SK-N-SH (cell line): ENCODE measurements around the gene GRK3. TPM values are rescaled to one million over a fixed set of nuclear protein-coding genes. Genes with fewer than 3 reads are reported as not detected.

ENCODE experiments used
- CTCF ChIA-PET: fragments of 300-600, 350-600 bp; formaldehyde crosslinking; extraction: SDS; loops from one replicate; lab custom pipeline; 2021; lab: Yijun Ruan, JAX
- POLR2A ChIA-PET: fragments of 350-600 bp; sonication (Branson Sonifier 250); formaldehyde crosslinking; extraction: SDS; loops from one replicate; lab custom pipeline; 2020; ENCODE audit warnings: antibody characterized with exemption, inconsistent platforms; lab: Yijun Ruan, JAX
- DNase-seq: peaks from one replicate; pipeline ENCODE4 v3.0.0; 2012
- H2AFZ ChIP-seq: fragments of 200-600 bp; sonication (generic); 2 replicates; pipeline ENCODE4 v1.8.1; 2016; ENCODE audit warnings: antibody characterized with exemption, mild to moderate bottlenecking, low read depth
- H3F3A ChIP-seq: fragments of 200-600 bp; sonication (generic); replicated peaks from 2 replicates; pipeline ENCODE3; 2016; ENCODE audit warnings: antibody characterized with exemption, mild to moderate bottlenecking; ENCODE audit not compliant: insufficient read depth
- H3K27ac ChIP-seq, 2 experiments: fragments of 200-500 bp in 1 of 2; fragments of 200-600 bp in 1 of 2; sonication (Bioruptor generic) in 1 of 2; sonication (generic), shearing (Covaris generic) in 1 of 2; 2 replicates each; pipeline versions ENCODE4 v1.5.1 to v1.6.1; 2014 to 2016; ENCODE audit warnings: low read depth in 2 of 2, inconsistent platforms in 1 of 2, low read length in 1 of 2, mild to moderate bottlenecking in 1 of 2, mixed read lengths in 1 of 2
- H3K27me3 ChIP-seq: fragments of 200-600 bp; sonication (generic), shearing (Covaris generic); 2 replicates; pipeline ENCODE4 v1.6.1; 2016; ENCODE audit warnings: mixed run types; ENCODE audit not compliant: insufficient read depth
- H3K36me3 ChIP-seq, 2 experiments: fragments of 200-500 bp in 1 of 2; fragments of 200-600 bp in 1 of 2; sonication (Bioruptor generic) in 1 of 2; sonication (generic) in 1 of 2; replicated peaks in 1 of 2; 2 replicates each; pipeline versions ENCODE3 to v1.5.1; 2014 to 2016; ENCODE audit warnings: low read length in 1 of 2, mild to moderate bottlenecking in 1 of 2; ENCODE audit not compliant: insufficient read depth in 2 of 2, control insufficient read depth in 1 of 2
- H3K4me1 ChIP-seq, 2 experiments: fragments of 200-500 bp in 1 of 2; fragments of 200-600 bp in 1 of 2; sonication (Bioruptor generic) in 1 of 2; sonication (generic), shearing (Covaris generic) in 1 of 2; 2 replicates each; pipeline versions ENCODE4 v1.5.1 to v1.6.1; 2014 to 2016; ENCODE audit warnings: low read depth in 1 of 2, low read length in 1 of 2, mixed run types in 1 of 2; ENCODE audit not compliant: insufficient read depth in 2 of 2, control insufficient read depth in 1 of 2
- H3K4me2 ChIP-seq: fragments of 200-600 bp; sonication (generic), shearing (Covaris generic); 2 replicates; pipeline ENCODE4 v1.6.1; 2017; ENCODE audit warnings: mixed run types
- H3K4me3 ChIP-seq, 2 experiments: fragments of 200-500 bp in 1 of 2; fragments of 200-600 bp in 1 of 2; sonication (Bioruptor generic) in 1 of 2; sonication (generic), shearing (Covaris generic) in 1 of 2; 2 replicates each; pipeline versions ENCODE4 v1.5.1 to v1.8.1; 2014 to 2016; ENCODE audit warnings: low read depth in 2 of 2, inconsistent platforms in 1 of 2, low read length in 1 of 2, mild to moderate bottlenecking in 1 of 2, mixed read lengths in 1 of 2, moderate library complexity in 1 of 2
- H3K79me2 ChIP-seq: fragments of 200-600 bp; sonication (generic); 2 replicates; pipeline ENCODE4 v1.8.1; 2017; ENCODE audit warnings: mild to moderate bottlenecking; ENCODE audit not compliant: insufficient read depth
- H3K9ac ChIP-seq: fragments of 200-600 bp; sonication (generic); 2 replicates; pipeline ENCODE4 v1.6.1; 2017; ENCODE audit warnings: mixed run types
- H3K9me2 ChIP-seq: fragments of 200-600 bp; sonication (generic); 2 replicates; pipeline ENCODE4 v1.6.1; 2017; ENCODE audit warnings: mixed run types
- H3K9me3 ChIP-seq: fragments of 200-600 bp; sonication (generic); 2 replicates; pipeline ENCODE4 v1.6.1; 2017; ENCODE audit warnings: mixed run types, mild to moderate bottlenecking, moderate library complexity
- H4K20me1 ChIP-seq: fragments of 200-600 bp; sonication (generic); 2 replicates; pipeline ENCODE4 v1.6.1; 2017; ENCODE audit warnings: mild to moderate bottlenecking, mixed run types; ENCODE audit not compliant: insufficient read depth
- CTCF ChIP-seq: fragments of 200-600 bp; sonication (generic); IDR thresholded peaks from 2 replicates; pipeline ENCODE4 v1.6.1; 2017; ENCODE audit warnings: antibody characterized with exemption, mild to moderate bottlenecking, moderate library complexity
- ELF1 ChIP-seq: IDR thresholded peaks from 2 replicates; pipeline ENCODE4 v1.4.0; 2012
- FOSL2 ChIP-seq: IDR thresholded peaks from 2 replicates; pipeline ENCODE4 v1.4.0; 2012; ENCODE audit warnings: low read depth, mild to moderate bottlenecking, moderate library complexity, borderline replicate concordance
- FOXJ3 ChIP-seq: sonication (generic); formaldehyde crosslinking; IDR thresholded peaks from 2 replicates; pipeline ENCODE4 v1.5.1; 2020; ENCODE audit warnings: mild to moderate bottlenecking, missing genetic modification reagents
- GATA2 ChIP-seq: sonication (generic); formaldehyde crosslinking; IDR thresholded peaks from 2 replicates; pipeline ENCODE4 v1.5.0; 2020; ENCODE audit warnings: mild to moderate bottlenecking, missing genetic modification reagents
- IRF3 ChIP-seq: fragments of 150-350 bp; IDR thresholded peaks from 2 replicates; pipeline ENCODE4 v1.6.1; 2016; ENCODE audit warnings: mild to moderate bottlenecking, low read depth, low read length
- JUND ChIP-seq: IDR thresholded peaks from 2 replicates; pipeline ENCODE4 v1.4.0; 2012
- MAX ChIP-seq: IDR thresholded peaks from 2 replicates; pipeline ENCODE4 v1.4.0; 2012; ENCODE audit warnings: low read depth
- MEF2A ChIP-seq: IDR thresholded peaks from 2 replicates; pipeline ENCODE4 v1.4.0; 2012; ENCODE audit warnings: low read depth, borderline replicate concordance
- MXI1 ChIP-seq: IDR thresholded peaks from 2 replicates; pipeline ENCODE4 v1.6.1; 2012; ENCODE audit warnings: mild to moderate bottlenecking, low read depth, low read length, improper control_type of control experiment
- NFIC ChIP-seq: IDR thresholded peaks from 2 replicates; pipeline ENCODE4 v1.4.0; 2012; ENCODE audit warnings: borderline replicate concordance
- NRF1 ChIP-seq: IDR thresholded peaks from 2 replicates; pipeline ENCODE4 v1.6.1; 2012; ENCODE audit warnings: low read depth, mild to moderate bottlenecking, low read length
- PBX3 ChIP-seq: IDR thresholded peaks from 2 replicates; pipeline ENCODE4; 2012
- POLR2AphosphoS5 ChIP-seq: IDR thresholded peaks from 2 replicates; pipeline ENCODE4 v1.6.1; 2012; ENCODE audit warnings: low read depth, low read length
- RAD21 ChIP-seq: IDR thresholded peaks from 2 replicates; pipeline ENCODE4 v1.6.1; 2012; ENCODE audit warnings: mild to moderate bottlenecking, low read length
- RCOR1 ChIP-seq: fragments of 150-350 bp; IDR thresholded peaks from 2 replicates; pipeline ENCODE4 v1.6.1; 2017; ENCODE audit warnings: antibody characterized with exemption, low read length
- SMC3 ChIP-seq: IDR thresholded peaks from 2 replicates; pipeline ENCODE4 v1.6.1; 2012; ENCODE audit warnings: low read depth, low read length, improper control_type of control experiment
- TAF1 ChIP-seq: IDR thresholded peaks from 2 replicates; pipeline ENCODE4 v1.6.1; 2012; ENCODE audit warnings: low read depth, mild to moderate bottlenecking, low read length, moderate library complexity, borderline replicate concordance
- TEAD4 ChIP-seq: IDR thresholded peaks from 2 replicates; pipeline ENCODE4 v1.4.0; 2012; ENCODE audit warnings: mild to moderate bottlenecking, borderline replicate concordance; ENCODE audit not compliant: insufficient read depth
- USF1 ChIP-seq: IDR thresholded peaks from 2 replicates; pipeline ENCODE4 v1.4.0; 2012; ENCODE audit warnings: low read depth, borderline replicate concordance
- WGBS: methylation state at CpG from one replicate; pipeline ENCODE4 v1.1.6; 2017; ENCODE audit warnings: low lambda C conversion rate; 5-methylcytosine and 5-hydroxymethylcytosine counted together
- polyA plus RNA-seq, 3 experiments: library from polyadenylated mRNA; depleted of rRNA; stranded (reverse); fragments of >200 nt; gene quantifications; 2 replicates each; pipeline ENCODE4 v1.2.3, GENCODE V29; 2012

Gene GRK3
- polyA plus RNA-seq, 1 of the 3 experiments (the other 2 are of a cell fraction), result 1.3 TPM

GRCh38 chr22:25542720-25543402, 21.6 kb upstream of the GRK3 start:
- POLR2A ChIA-PET, result no interaction called here
- Histone ChIP-seq H3K36me3 (no peaks in the 10 kb centered on the region), H3K79me2 (no peaks in the 10 kb centered on the region), H4K20me1 (no peaks in the 10 kb centered on the region), H3K27ac (no peak overlapping the region), H3K9me3 (no peaks in the 10 kb centered on the region), H3K9me2 (no peaks in the 10 kb centered on the region), H3K4me2 (no peak overlapping the region), H2AFZ (no peak overlapping the region), H3K9ac (no peak overlapping the region), H3K27me3 (no peaks in the 10 kb centered on the region), H3K4me1 (no peaks in the 10 kb centered on the region; a peak in 2 of 4 replicates), H3K4me3 (no peak overlapping the region), H3F3A (peaks cover 17% of the 10 kb centered on the region)
- 80% methylated on average over 6 of the region's 6 CpGs for WGBS
- DNase-seq, result no peak
- TF ChIP-seq USF1 (no peak), NRF1 (no peak), RAD21 (no peak), FOXJ3 (CRISPR knock-in tag) (no peak), CTCF (no peak), IRF3 (no peak), RCOR1 (no peak), JUND (no peak), TEAD4 (no peak), MEF2A (no peak), ELF1 (no peak), TAF1 (no peak), NFIC (no peak), MAX (no peak), GATA2 (CRISPR knock-in tag) (no peak), MXI1 (no peak), FOSL2 (no peak), POLR2AphosphoS5 (no peak), SMC3 (no peak), PBX3 (no peak)
- CTCF ChIA-PET, result interaction anchor here (1.1 to 4.3 kb wide), 8 partner anchors 15 to 233 kb away, joined by 3 to 41 read pairs (median 8); partner anchors contain the start of gene GRK3
